ENCODE data around the gene OSBPL1A.
A peak's percentile ranks its signal among the peaks of the same experiment; 100 is the strongest.

The OSBPL1A gene

GRCh38 chr18:24397694-24398368 is at the start of gene OSBPL1A:
Gene OSBPL1A, minus strand, starts transcription at chr18:24397824. Its CDS starts 20,291 bp downstream, at chr18:24377533.
- peak; percentile 77 for DNase-seq (ENCODE audit: low read depth)

- DNase-seq (ENCODE audit: low read depth): no peak
Observed at GRCh38 chr18:24446953-24447538, 49.4 kb upstream of the OSBPL1A start.

DNA sequence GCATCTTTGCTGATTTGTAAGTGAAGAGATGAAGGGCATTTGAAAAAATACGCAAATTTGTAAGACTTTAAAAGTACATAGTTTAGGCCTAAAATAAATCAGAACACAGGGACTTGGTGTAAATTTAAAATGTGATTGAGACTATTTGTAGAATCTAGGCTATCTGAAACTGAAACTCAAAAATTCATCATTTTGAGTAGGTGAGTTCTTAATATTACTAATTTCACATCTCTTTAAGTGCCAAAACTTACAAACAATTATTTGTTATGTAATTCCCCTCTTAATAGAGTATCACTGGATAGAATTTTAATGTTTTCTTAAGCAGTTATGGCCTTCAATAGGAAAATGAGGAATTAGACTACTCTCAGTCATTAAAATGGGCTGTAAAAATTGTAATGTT is 48.8 kb upstream of the OSBPL1A start:
- DNase-seq (ENCODE audit: low read depth): no peak

DNA sequence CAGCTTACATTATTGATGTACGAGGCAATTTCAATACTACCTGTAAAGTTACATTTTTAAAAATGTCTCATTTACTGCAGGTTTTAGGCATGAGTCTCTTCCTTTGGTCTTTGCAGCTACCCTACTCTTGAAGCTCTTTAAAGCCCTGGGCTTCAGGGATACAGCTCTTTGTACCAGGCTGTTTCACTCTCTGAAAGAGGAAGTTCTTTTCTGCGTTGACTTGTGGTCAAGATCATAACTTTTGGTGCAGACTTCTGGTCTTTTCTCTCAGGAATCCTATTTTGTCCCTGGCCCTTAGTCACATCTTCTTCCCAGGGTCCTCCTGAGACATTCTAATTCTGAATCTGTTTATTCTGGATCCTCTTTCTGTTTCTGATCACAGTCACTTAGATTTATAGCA is 46.2 kb upstream of the OSBPL1A start:
- DNase-seq (ENCODE audit: low read depth): no peak

DNA sequence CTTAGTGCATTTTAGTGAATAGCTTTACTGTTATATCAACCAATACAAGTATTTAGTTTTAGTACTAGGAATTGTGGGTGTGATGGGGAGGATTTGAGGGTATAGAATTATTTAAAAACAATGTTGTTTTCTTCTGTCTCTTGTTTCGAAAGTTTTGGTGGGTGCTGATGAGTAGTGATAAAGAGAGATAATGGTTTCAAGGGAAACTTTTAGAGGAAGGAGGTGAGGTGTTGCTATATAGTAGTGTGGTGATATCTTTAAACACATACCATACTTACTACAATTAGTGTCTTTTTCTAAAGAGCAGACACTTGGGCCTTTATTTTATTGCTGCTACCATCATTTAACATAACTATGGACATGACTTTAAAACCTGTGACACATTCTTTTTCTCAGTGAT is 39.3 kb upstream of the OSBPL1A start:
- DNase-seq (ENCODE audit: low read depth): no peak

DNA sequence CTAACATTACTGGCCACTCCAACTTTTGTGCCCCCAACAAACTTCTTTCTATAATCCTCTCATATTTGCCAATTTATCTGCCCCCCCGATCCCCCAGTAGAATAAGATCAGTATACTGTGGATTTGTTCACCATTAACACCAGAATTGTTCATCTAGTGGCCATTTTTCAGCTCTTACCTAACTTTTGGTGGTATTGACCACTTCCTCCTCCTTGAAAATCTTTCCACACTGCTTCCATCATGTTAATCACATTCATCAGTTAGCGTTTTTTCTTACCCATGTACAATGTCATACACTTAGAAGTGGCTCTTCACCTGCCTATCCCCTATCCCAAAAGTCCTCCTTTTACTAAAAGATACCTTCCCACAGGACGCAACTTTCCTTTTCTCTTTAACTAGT is 35.0 kb upstream of the OSBPL1A start:
- no peak for DNase-seq (ENCODE audit: low read depth)

GRCh38 chr18:24429188-24429587 is 31.6 kb upstream of the OSBPL1A start:
- no peak for DNase-seq (ENCODE audit: low read depth)

- DNase-seq (ENCODE audit: low read depth): no peak
Observed at GRCh38 chr18:24428709-24429108, 31.1 kb upstream of the OSBPL1A start.

DNA sequence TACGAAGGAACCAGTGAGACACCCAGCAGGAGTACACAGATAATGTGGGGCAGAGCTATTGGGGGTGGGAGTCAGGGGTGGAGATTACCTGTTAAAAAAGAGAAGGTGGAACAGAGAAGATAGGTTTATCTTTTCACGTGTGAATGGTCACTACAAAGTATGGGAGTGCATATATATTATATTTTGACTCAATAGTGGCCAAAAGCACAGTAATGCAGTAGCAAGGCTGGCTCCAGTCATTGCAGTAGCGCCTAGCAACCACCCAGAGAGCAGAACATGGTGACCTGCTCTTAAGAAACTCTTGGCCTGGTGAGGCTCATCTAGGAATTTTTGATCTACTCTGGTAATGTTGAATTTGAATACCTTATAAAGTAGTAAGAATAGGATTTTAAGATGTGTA is 29.9 kb upstream of the OSBPL1A start:
- DNase-seq (ENCODE audit: low read depth): no peak

DNA sequence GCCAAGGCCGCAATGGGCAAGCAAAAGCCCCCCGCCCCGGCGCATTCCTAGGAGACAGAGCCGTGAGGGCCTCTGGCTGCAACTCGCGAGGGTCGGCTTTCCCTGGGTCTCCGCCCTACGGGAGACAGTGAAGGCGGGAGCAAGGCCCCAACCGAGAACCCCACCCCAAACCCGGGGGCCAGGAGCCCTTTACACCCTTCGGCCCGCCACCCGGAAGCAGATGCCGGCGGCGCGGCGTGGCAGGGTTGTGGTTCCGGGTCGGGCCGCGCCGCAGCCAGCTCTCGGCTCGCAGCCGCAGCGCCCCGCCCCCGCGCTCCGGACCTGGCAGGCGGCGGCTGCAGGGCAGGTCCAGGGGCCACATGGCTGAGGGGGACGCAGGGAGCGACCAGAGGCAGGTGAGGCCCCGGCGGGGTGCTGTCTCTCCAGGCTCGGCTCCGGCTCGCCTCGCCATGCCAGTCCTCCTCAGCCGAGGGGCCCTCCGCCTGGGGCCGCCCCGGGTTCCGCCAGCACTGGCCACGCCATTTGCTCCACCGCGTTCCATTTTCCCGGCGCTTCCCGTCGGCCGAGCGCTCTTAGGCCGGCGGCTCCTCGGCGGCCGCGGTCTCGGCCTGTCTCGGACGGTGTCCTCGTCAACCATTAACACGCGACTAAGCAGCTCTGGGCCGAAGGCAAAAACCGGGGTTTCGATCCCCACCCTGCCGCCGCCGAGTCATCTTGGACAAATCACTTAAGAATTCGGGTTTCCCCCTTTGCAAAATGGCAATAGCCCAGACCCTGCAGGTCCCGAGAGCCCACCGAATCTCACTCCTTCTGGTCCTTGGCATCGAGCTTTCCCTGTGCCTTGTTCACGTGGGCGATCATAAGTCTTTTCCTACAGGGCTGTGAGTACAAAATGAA is 29.0 kb upstream of the OSBPL1A start, which contains the start of gene IMPACT:
TSS of gene IMPACT (plus strand) at position 273 of the 897 bp plus-strand sequence. CDS start at position 360, 87 bp downstream.
- peak; percentile 68 for DNase-seq (ENCODE audit: low read depth)

DNA sequence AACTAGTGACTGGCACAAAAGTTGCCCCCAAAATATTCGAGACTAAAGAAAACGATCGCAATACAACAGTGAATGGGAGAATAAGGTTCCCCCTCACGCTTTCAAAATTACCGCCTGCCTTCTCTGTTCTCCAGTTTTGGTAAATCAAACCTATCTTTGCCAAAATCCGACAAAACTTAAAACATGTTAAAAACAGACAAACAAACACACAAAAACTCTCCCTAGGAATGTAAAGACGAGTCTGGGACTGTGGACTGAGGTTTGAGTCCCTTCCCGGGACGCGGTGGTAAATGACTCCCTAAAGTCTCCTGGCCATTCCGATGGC is 28.4 kb upstream of the OSBPL1A start:
- DNase-seq (ENCODE audit: low read depth): no peak

DNA sequence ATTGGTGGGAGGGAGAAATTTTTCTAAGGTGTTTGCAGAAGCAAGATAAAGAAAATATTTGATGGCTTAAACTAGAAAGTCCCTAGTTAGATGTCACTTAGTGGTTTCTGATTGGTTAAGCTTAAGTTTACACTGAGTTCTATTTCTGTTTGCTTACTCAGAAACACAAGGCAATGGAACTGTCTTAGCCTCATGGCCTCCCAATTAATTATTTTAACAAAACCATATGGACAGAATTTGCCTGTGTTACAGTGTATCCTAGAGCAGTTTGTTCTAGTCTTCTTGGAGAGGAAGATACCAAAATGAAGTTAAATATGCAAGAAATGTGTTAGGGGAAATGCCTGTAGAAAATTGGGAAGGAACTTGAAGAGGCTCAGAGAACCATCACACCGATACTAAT is 24.2 kb upstream of the OSBPL1A start:
- DNase-seq (ENCODE audit: low read depth): no peak

- DNase-seq (ENCODE audit: low read depth): no peak
Observed at GRCh38 chr18:24420551-24420950, 22.9 kb upstream of the OSBPL1A start.

DNA sequence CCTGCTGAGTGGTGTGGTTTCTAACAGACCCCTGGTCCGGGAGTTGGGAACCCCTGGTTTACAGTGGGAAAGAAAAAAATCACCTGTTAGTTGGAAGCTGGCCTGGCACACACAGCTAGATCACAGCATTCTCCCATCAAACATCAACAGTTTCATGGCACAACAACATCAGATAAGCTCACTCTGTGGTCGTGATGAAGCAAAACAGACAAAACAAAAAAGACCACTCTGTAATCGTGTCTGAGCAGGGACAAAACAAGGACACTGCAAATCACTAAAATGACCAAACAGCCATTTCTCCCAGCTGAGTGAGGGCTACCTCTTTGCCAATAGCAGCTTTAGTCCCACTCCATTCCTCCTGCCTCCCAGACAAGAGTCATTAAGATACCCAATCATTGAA is 19.9 kb upstream of the OSBPL1A start:
- no peak for DNase-seq (ENCODE audit: low read depth)

DNA sequence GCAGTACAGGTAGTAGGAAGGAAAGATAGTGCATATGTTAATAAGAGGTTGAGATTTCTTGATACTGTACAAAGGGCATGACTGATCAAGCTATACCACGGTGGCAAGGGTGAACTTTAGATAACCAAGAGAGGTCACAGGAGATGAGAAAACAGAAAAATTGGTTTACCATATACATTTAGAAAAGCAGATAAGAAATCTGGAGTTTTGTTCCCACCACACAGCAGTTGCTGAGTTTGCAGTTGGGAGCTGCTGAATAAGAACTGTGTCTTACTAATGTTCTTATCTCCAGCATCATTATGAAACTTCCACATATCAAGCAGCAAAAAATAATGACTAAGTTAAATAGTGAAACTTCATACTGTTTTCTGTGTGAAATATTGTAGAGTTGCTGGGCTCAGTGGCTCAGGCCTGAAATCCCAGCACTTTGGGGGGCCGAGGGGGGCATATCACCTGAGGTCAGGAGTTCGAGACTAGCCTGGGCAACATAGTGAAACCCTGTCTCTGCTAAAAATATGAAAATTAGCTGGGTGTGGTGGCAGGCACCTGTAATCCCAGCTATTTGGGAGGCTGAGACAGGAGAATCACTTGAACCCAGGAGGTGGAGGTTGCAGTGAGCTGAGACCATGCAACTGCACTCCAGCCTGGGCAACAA is 16.9 kb upstream of the OSBPL1A start:
- peak; percentile 26 for DNase-seq (ENCODE audit: low read depth)

DNA sequence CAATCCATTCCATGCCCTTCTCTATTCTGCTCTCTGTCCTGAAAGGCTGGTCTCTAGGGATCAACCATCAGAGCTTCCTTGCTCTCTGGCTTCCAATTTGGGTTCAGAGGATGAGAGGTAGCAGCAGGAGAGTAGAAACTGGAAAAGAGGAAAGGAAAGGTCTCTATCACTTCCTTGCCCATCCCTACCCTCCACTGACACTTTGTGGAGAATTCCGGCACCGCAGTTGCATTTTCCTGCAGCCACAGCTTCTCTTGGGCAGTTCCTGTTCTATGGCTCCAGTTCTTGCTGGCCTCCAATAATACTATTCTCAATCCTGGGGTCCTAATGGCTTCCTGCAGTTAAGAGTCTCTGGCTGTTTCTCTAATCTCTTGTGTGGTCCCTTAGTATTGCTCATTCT is 15.5 kb upstream of the OSBPL1A start:
- no peak for DNase-seq (ENCODE audit: low read depth)

DNA sequence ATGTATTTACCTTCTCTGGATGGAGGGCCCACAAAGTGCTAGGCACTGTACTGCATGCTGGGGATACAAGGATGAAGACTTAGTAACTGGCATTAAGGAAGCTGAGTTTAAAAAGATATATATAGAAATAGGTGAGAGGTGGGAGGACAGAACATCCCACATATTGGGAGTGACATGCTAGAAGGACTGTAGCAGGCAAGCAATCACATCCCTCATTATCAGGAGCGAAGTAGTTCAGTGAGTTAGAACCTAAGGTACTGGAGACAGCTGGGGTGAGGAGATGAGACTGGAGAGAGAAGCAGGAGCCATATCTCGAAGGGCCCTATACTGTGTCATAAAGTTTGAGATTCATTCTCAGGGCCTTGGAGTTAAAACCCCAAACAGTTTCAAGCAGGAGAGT is 10.9 kb upstream of the OSBPL1A start:
- no peak for DNase-seq (ENCODE audit: low read depth)

GRCh38 chr18:24404591-24404990 is 7.0 kb upstream of the OSBPL1A start:
- DNase-seq (ENCODE audit: low read depth): no peak

- DNase-seq (ENCODE audit: low read depth): no peak
Observed at GRCh38 chr18:24403076-24403475, 5.5 kb upstream of the OSBPL1A start.

DNA sequence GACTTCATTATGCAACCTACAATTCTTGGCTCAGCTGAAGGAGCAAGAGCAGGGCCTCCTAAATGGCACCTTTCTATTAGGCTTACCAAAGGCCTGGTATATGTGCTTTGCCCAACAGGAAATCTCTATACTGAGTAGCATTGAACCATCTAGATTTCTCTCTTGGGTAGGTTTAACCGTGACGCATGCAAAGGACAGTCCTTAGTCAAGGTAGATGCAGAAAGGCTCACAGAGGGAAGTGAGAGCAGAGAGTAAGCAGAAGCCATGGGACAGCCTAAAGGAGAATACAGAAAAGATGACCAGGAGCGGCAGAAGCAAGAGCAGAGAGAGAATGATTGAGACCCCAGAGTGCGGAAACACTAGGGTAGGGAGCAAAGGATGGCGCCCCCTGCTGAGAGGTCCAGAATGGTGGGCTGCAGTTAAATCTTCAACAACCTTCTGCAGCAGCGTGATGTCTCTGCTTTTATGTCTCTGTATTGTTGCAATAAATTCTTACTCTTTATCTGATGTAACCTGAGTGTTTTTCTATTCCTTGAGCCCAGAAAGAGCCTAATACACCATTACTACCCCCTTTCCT is 4.7 kb upstream of the OSBPL1A start:
- DNase-seq (ENCODE audit: low read depth): no peak

GRCh38 chr18:24400587-24400986 is 3.0 kb upstream of the OSBPL1A start:
- DNase-seq (ENCODE audit: low read depth): no peak

DNA sequence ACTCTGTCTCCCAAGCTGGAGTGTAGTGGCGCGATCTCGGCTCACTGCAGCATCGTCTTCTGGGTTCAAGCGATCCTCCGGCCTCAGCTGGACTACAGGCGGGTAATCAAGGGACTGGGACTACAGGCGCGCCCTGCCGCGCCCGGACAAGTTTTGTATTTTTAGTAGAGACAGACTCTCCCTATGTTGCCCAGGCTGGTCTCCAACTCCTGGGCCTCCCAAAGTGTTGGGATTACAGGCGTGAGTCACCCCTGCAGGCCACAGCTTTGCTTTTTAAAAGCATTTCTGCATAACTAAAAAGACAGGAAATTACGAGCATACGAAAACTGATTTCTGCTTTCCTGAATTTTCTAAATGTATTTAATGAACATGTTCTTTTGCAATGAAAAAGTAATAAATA is 916 bp upstream of the OSBPL1A start:
- DNase-seq (ENCODE audit: low read depth): no peak
